GM18505 (cell line): ENCODE measurements around the gene TEAD4.

ENCODE experiments used
- ATAC-seq: cut with Tn5 transposase; IDR thresholded peaks from one replicate; pipeline ENCODE4 v1.9.1; 2021; ENCODE audit not compliant: unreplicated experiment
- POLR2A ChIP-seq: IDR thresholded peaks from 4 replicates; pipeline ENCODE4 v1.6.1; 2011; ENCODE audit warnings: borderline replicate concordance; ENCODE audit not compliant: insufficient read depth, insufficient read length; ENCODE audit errors: extremely low read depth

Gene TEAD4

GRCh38 chr12:2959192-2959504, at the start of gene TEAD4:
Gene TEAD4, plus strand, starts transcription at chr12:2959397.
- no peak for TF ChIP-seq POLR2A
- ATAC-seq = no peak

- no peak for ATAC-seq
- TF ChIP-seq POLR2A = no peak
Measured at GRCh38 chr12:2912216-2912575, 47.0 kb upstream of the TEAD4 start.

- TF ChIP-seq POLR2A = no peak
- no peak for ATAC-seq
Measured at GRCh38 chr12:2919249-2919648, 39.9 kb upstream of the TEAD4 start.

- TF ChIP-seq POLR2A = no peak
- no peak for ATAC-seq
Measured at GRCh38 chr12:2922329-2922728, 36.9 kb upstream of the TEAD4 start.

- no peak for TF ChIP-seq POLR2A
- ATAC-seq = no peak
Measured at GRCh38 chr12:2923057-2923456, 36.1 kb upstream of the TEAD4 start.

- ATAC-seq = no peak
- no peak for TF ChIP-seq POLR2A
Measured at GRCh38 chr12:2924019-2924418, 35.2 kb upstream of the TEAD4 start.

GRCh38 chr12:2925322-2925995, 33.7 kb upstream of the TEAD4 start:
- ATAC-seq = no peak

GRCh38 chr12:2930865-2931264, 28.3 kb upstream of the TEAD4 start:
- TF ChIP-seq POLR2A = no peak
- ATAC-seq = no peak

More at GRCh38 chr12:2925322-2925995, 33.7 kb upstream of the TEAD4 start:
- no peak for TF ChIP-seq POLR2A

- ATAC-seq = no peak
- no peak for TF ChIP-seq POLR2A
Measured at GRCh38 chr12:2933586-2933985, 25.6 kb upstream of the TEAD4 start.

GRCh38 chr12:2934371-2934770, 24.8 kb upstream of the TEAD4 start:
- no peak for ATAC-seq
- TF ChIP-seq POLR2A = no peak

GRCh38 chr12:2936301-2936700, 22.9 kb upstream of the TEAD4 start:
- no peak for TF ChIP-seq POLR2A
- ATAC-seq = no peak

- no peak for TF ChIP-seq POLR2A
- no peak for ATAC-seq
Measured at GRCh38 chr12:2937500-2937899, 21.7 kb upstream of the TEAD4 start.

- ATAC-seq = no peak
- TF ChIP-seq POLR2A = no peak
Measured at GRCh38 chr12:2939191-2939590, 20.0 kb upstream of the TEAD4 start.

GRCh38 chr12:2940564-2940963, 18.6 kb upstream of the TEAD4 start:
- ATAC-seq = no peak
- no peak for TF ChIP-seq POLR2A

- TF ChIP-seq POLR2A = no peak
- no peak for ATAC-seq
Measured at GRCh38 chr12:2941524-2941923, 17.7 kb upstream of the TEAD4 start.
